ENCODE measurements around the gene ATXN2.
"Not testable (repeated sequence)": the region's sequence is repeated elsewhere in the genome, so short reads cannot be mapped to it uniquely, and the experiment has no call there.

Gene ATXN2, protein sequence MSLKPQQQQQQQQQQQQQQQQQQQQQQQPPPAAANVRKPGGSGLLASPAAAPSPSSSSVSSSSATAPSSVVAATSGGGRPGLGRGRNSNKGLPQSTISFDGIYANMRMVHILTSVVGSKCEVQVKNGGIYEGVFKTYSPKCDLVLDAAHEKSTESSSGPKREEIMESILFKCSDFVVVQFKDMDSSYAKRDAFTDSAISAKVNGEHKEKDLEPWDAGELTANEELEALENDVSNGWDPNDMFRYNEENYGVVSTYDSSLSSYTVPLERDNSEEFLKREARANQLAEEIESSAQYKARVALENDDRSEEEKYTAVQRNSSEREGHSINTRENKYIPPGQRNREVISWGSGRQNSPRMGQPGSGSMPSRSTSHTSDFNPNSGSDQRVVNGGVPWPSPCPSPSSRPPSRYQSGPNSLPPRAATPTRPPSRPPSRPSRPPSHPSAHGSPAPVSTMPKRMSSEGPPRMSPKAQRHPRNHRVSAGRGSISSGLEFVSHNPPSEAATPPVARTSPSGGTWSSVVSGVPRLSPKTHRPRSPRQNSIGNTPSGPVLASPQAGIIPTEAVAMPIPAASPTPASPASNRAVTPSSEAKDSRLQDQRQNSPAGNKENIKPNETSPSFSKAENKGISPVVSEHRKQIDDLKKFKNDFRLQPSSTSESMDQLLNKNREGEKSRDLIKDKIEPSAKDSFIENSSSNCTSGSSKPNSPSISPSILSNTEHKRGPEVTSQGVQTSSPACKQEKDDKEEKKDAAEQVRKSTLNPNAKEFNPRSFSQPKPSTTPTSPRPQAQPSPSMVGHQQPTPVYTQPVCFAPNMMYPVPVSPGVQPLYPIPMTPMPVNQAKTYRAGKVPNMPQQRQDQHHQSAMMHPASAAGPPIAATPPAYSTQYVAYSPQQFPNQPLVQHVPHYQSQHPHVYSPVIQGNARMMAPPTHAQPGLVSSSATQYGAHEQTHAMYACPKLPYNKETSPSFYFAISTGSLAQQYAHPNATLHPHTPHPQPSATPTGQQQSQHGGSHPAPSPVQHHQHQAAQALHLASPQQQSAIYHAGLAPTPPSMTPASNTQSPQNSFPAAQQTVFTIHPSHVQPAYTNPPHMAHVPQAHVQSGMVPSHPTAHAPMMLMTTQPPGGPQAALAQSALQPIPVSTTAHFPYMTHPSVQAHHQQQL

DNA sequence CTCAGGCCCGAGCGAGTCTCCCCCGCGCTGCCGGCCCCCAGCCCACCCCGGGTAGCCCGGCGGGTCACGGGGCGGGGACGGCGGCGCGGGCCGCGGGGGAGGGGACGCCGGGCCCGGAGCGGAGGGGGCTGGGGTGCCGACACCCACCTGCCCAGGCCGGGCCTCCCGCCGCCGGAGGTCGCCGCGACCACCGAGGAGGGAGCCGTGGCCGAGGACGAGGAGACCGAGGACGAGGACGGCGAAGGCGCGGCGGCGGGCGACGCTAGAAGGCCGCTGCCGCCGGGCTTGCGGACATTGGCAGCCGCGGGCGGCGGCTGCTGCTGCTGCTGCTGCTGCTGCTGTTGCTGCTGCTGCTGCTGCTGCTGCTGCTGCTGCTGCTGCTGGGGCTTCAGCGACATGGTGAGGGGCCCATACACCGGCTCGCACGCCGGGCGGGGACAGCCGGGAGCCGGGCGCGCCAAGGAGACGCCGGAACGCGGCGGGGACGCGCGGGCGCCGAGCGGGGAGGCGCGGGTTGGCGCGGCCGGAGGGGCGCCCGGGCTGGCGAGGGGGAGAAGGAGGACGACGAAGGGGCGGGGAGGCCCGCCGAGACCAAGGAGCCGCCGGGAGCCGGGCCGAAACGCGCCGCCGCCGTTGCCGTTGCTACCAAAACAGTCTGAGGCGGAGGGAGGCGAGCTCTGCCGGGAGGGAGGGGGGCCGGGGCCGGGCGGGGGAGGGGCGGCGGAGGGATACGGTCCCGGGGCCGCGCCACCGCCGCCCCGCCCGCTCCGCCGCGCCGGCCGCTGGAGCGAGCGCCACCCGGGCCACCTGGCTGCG, at the start of gene ATXN2:
Gene ATXN2, minus strand, starts transcription at position 679 of the 816 bp plus-strand sequence. Its CDS starts 281 bp downstream, at position 398.
- DNase-seq (ENCODE audit: low spot score) = peak; percentile 53

DNA sequence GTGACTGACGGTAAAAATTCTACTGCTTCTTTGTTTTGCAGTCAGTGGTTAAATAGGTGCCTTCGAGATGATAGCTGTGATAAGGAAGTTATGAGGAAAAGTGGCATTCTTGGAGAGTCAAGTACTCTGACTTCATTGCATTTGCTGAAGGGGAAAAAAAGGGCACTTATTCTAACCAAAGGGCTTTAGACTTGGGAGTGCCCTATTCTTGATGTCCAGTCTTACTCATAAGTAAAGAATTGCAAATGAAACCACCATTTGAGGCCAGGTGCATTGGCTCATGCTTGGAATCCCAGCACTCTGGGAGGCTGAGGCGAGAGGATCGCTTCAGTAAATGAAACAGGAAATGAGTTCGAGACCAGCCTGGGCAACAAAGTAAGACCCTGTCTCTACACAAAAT, 46.3 kb upstream of the ATXN2 start:
- DNase-seq (ENCODE audit: low spot score) = no peak

DNA sequence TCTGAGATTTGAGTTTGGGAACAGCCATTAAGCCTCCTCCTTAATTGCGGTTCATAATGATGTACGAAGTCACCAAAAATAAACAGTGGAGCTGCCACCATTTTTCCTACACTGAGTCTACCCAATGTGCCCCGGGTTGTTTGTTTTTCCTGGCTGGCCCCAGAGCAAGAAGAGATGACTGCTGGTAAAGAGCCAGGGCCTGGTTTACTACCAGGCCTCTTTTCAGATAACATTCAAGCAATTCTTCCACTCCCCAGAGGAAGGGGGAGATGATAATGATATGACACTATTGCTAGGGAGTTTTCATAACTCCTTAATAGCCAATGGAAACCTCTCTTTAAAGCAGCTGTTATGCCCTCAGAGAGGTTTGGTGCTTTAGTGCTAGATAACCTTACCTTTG, 44.3 kb upstream of the ATXN2 start:
- no peak for DNase-seq (ENCODE audit: low spot score)

DNA sequence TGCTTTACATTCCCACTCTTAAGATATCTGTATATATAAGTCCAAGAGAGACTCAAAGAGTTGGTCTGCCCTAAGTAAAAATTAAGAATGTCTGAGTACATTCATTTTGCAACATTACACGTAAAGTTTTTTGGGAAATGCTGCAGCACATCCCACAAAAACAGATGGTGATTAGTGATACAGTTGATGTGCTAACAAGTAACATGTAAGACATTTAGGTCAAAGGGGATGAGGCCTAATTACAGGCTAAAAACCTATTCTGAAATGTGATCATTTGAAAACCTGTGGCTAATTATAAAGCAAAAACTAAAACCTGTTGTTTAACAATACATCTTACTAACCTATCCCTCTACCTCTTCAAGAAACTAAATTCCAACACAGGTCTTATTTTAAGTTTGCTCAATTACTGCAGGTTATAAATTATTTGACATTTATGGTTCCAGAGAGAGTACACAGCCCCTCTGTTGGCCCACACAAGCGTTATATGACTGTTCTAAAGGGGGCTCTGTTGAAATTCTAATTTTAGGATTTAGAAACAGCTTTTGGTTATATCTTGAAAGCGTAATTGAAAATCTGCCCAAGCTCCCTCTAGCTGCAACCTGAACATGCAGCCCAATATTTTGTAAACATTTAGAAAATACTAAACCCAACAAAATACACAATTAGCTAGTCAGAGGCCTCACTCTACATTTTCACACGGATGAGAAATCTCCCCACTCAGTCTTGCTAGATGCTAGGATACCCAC, 43.7 kb upstream of the ATXN2 start:
- DNase-seq (ENCODE audit: low spot score) = no peak

DNA sequence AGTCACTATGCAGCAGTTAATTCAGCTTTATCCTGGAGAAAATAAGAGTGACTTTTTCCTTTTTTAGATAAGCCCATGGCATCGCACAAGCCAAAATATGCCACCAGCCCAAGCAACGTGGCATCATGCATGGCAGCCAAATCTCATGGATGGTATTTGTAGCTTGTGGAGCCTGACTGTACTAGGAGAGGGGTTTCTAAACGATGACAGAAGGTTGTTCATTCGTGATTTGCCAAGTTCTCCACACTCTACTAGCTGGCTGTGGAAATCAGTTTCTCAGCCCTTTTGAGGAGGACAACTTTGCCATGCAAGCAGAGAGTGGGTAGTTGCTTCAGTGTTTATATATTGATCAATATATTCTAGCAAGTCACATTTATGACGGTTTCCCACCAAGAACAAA, 41.4 kb upstream of the ATXN2 start:
- DNase-seq (ENCODE audit: low spot score) = no peak

DNA sequence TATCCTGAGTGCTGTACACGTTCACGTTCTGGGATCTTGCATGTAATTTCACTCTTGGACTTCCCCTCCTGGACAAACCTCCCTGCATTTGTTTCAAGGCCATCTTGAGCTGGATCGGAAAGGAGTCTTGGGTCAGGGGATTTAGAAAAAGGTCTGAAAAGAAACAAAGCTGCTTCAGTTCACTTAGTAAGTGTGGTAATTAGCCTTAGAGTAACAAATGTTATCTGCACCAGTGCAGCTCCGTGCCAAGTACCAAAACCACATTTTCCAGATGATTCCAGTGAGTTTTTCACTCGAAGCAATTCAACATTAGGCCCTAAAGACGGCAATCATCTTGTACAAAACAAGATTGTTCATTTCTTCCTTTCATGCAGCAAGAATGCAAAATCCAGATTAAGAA, 39.4 kb upstream of the ATXN2 start:
- DNase-seq (ENCODE audit: low spot score) = no peak

DNA sequence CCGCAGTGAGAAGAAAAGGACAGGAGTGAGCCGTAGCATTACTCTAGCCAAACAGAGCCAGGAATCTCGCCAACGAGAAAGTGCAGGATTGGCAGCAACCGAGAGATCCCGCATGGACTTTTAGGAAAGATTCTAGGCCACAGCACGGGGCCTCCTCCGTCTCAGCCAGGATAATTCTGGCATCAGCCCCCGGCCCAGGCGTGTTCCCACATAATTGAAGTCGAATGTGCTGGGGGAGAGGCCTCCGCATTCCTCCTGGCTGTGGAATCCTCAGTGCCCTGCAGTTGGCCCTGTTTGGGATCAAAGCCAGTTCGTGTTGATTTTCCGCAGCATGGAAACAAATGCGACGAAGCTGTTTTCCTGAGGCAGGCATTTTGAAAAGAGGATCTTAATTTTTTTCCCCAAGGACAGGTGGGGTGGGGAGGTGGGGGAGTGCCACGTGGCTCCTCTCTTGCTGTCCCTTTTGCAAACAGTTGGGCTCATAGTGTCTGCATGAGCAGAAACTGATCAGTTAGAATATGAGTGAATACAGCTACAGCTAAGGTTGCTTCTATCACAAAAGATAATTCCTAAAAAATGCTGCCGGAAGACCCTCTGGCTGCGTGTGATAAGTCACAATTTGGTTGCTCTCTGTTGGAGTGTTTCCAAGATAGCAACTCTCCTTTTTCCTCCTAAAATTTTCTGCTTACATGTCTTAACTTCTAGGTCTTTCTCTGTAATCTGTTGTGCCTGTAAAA, 37.3 kb upstream of the ATXN2 start:
- DNase-seq (ENCODE audit: low spot score) = no peak

DNA sequence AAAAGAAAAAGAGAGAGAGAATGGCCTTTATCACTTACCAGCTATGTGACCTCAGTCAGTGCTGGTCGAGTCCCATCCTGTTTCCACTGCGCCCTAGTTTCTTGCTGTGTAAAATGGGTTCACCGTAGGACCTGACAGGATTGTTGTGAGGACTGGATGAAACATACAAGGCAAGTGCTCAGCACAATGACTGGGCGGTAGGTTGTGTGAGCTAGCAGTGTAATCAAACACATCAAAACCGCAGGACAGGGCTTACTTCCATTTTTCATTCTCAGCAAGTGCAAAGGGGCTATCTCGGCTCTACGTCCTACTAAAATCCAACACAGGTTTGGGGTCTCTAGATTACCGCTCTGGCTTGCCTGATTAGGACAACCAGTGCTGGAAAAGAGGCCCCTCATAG, 36.4 kb upstream of the ATXN2 start:
- DNase-seq (ENCODE audit: low spot score) = no peak

DNA sequence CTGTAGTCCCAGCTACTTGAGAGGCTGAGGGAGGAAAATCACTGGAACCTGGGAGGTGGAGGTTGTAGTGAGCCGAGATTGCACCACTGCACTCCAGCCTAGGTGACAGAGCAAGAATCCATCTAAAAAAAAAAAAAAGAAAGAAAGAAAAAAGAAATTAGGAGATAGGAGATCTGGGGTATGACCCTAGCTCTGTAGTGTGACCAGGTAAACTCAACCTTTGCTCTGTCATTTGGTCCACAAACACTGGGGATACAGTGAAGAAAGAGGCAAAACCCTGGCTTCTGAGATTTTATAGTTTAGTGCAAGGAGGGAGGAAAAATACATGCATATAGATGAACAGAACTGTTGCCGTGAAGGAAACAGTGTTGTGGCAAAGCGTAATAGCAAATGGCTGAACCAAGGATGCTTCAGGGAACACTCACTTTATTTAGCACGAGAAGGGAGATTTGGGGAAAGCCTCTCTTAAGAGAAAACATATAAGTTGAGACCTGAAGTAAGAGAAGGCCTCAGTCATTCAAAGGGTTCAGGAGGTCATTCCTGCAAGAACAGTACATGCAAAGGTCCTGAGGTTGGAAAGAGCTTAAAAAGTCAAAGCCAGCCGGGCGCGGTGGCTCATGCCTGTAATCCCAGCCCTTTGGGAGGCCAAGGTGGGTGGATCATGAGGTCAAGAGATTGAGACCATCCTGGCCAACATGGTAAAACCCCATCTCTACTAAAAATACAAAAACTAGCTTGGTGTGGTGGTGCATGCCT, 29.6 kb upstream of the ATXN2 start:
- no peak for DNase-seq (ENCODE audit: low spot score)

DNA sequence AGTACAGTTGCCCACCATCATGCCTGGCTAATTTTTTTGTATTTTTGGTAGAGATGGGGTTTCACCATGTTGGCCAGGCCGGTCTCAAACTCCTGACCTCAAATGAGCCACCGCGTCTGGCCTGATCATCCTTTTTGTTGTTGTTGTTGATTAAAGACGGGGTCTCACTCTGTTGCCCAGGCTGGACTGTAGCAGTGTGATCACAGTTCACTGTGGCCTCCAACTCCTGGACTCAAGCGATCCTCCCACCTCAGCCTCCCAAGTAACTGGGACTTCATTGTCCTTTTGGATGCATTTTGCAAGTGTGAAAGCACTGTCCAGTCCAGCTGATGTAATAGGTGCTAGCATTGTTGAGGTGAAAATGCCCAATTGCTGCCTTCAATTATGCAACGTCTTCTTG, 27.1 kb upstream of the ATXN2 start:
- no peak for DNase-seq (ENCODE audit: low spot score)

DNA sequence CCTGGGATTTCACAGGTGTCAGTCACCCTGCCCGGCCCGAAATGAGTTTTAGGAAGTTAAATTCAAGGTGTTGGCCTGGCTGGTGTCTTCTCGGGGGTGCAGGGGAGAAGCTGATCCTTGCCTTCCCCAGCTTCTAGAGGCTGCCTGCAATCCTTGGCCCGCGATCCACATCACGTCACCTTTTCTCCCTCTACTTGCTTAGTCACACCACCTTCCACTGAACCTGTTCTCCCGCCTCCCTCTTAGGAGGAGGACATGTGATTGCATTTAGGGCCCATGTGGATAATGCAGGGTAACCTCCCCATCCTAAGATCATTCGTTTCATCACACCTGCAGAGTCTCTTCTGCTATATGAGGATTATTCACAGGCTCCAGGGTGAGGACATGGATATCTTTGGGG, 25.4 kb upstream of the ATXN2 start:
- no peak for DNase-seq (ENCODE audit: low spot score)

DNA sequence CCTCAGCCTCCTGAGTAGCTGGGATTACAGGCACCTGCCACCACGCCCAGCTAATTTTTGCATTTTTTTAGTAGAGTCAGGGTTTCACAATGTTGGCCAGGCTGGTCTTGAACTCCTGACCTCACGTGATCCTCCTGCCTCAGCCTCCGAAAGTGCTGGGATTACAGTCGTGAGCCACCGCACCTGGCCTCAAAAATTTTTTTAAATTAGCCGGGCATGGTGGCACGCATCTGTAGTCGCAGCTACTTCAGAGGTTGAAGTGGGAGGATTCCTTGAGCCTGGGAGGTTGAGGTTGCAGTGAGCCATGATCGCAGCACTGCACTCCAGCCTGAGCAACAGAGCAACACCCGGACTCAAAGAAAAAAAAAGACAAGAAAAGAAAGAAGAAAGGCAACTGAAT, 18.7 kb upstream of the ATXN2 start:
- not testable (repeated sequence) for DNase-seq (ENCODE audit: low spot score)

DNA sequence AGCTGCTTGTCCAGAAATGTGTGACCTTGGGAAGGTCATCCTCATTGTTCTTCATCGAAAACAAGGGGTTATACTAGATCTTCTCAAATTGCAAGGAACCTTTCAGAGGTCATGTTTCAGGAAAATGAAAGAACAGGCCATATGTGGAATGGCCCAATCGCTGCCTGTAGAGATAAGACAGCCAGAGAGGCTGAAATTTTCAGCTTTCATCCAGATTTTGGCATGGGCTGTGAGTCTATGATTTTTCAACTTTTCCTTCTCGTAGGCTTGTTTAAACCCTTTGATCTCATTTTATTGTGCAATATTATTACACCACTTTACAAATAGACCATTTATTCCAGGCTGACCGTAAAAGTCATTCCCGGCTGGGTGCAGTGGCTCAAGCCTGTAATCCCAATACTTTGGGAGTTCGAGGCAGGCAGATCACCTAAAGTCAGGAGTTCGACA, 17.1 kb upstream of the ATXN2 start:
- DNase-seq (ENCODE audit: low spot score) = no peak

DNA sequence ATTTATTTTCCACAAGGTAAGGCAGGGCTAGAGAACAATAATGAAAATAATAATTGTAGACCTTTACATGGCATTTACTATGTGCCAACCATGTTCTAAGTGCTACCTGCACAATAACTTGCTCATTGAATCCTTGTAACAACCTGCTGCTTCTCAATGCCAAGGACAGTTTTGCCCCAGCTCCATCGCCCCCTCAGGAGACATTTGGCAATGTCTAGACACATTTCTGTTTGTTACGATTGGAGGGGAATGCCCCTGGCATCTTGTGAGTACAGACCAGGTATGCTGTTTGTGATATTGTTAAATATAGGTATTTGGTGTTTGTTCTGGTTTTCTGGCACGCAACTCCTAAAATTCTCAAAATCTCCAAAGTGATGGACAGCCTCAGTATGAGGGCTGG, 8.1 kb upstream of the ATXN2 start:
- no peak for DNase-seq (ENCODE audit: low spot score)

DNA sequence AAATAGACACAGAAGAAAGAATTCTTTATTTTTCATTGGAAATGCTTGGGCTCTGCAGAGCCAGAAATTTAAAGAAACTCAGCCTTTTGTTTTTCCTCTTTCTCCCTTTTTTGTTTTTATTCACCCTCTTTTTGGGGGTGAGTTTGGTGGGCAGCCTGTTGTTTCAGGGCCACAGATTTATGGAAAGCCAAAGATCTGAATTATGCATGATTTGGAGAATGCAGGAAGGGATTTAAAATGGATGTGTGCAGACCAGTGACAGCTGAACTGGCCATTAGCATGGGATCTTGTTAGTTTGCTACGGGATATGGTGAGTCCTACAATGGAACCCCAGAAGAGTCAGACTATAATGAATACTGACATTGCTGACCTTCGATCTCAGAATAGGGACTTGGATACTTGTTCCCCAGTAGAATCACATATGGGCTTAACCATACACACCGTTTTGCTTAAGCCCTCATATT, 7.7 kb upstream of the ATXN2 start:
- DNase-seq (ENCODE audit: low spot score) = no peak

DNA sequence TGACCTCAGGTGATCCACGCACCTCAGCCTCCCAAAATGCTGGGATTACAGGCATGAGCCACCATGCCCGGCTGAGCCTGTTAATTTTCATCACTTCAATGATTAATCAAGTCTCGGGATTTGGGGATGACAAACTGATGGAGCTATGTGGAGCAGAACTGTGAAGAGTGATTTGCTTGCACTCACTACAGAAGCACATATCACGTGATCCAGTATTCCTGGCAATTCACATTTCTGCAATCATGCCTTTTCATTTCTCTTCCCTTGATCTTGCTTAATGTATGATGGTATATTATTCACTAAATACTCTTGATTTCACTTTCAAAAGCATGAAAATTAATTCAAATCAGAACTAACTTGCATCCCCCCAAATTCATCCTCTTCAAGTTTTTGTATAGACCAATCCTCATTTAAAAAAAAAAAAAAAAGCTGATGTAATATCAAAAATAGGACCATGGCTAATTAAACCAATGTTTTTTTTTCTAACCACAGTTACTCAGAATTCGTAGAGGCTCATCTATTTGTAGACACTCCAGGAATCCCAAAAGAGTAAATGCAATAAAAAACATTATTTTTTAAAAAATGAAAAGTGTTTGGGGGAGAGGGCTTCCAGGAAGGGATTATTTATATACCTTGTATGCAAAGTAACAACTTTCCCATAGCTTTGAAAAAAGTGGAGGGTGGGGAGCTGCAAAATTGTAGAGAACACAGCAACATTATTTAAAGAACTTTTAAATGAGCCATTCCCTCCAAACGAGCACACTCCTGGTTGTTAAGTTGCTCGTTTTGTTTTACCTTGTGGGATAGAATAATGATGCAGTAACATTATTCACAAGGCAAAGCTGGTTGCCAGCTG, 7.0 kb upstream of the ATXN2 start:
- DNase-seq (ENCODE audit: low spot score) = no peak

DNA sequence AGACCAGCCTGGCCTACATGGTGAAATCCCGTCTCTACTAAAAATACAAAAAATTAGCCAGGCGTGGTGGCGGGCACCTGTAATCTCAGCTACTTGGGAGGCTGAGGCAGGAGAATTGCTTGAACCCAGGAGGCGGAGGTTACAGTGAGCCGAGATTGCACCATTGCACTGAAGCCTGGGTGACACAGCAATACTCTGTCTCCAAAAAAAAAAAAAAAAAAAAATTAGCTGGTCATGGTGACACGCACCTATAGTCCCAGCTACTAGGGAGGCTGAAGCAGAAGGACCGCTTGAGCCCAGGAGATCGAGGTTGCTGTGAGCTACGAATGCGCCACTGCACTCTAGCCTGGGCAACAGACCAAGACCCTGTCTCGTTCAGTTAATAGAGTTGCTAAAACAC, 3.7 kb upstream of the ATXN2 start:
- DNase-seq (ENCODE audit: low spot score) = not testable (repeated sequence)

DNA sequence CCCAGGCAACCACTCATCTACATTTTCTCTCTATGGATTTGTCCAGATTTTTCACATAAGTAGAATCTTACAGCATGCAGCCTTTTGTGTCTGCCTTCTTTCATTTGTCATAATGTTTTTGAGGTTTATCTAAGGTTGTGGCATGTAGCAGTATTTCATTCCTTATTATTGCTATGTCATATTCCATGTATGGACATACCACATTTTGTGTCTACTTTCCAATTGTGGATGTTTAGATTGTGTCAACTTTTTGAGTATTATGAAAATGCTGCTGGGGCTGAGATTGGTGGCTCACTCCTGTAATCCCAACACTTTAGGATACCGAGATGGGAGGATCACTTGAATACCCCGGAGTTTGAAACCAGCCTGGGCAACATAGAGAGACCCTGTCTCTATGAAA, 3.2 kb upstream of the ATXN2 start:
- DNase-seq (ENCODE audit: low spot score) = no peak

Data from COLO829 (cell line).